AG09309 (cell line): ENCODE data around the gene MZT2B.
"Not testable (repeated sequence)": the region's sequence is repeated elsewhere in the genome, so short reads cannot be mapped to it uniquely, and the experiment has no call there.

Source experiments
- DNase-seq: peaks from one replicate; pipeline ENCODE4 v3.0.0-alpha.2; 2010; ENCODE audit warnings: low read depth
- H3K4me3 ChIP-seq: 2 replicates; pipeline ENCODE4 v1.5.1; 2011; ENCODE audit warnings: mild to moderate bottlenecking, low read depth, low read length, moderate library complexity; ENCODE audit not compliant: control insufficient read depth
- TF ChIP-seq, protein P1 (sequence below): IDR thresholded peaks from 2 replicates; pipeline ENCODE4 v1.5.1; 2011; ENCODE audit warnings: mild to moderate bottlenecking, low read depth, low read length, inconsistent platforms; ENCODE audit not compliant: insufficient read depth, control insufficient read depth; ENCODE audit errors: missing control alignments

The MZT2B gene

GRCh38 chr2:130162968-130163367 is 19.1 kb upstream of the MZT2B start:
- DNase-seq = no peak
- TF ChIP-seq, protein P1, sequence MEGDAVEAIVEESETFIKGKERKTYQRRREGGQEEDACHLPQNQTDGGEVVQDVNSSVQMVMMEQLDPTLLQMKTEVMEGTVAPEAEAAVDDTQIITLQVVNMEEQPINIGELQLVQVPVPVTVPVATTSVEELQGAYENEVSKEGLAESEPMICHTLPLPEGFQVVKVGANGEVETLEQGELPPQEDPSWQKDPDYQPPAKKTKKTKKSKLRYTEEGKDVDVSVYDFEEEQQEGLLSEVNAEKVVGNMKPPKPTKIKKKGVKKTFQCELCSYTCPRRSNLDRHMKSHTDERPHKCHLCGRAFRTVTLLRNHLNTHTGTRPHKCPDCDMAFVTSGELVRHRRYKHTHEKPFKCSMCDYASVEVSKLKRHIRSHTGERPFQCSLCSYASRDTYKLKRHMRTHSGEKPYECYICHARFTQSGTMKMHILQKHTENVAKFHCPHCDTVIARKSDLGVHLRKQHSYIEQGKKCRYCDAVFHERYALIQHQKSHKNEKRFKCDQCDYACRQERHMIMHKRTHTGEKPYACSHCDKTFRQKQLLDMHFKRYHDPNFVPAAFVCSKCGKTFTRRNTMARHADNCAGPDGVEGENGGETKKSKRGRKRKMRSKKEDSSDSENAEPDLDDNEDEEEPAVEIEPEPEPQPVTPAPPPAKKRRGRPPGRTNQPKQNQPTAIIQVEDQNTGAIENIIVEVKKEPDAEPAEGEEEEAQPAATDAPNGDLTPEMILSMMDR = no peak
- H3K4me3 ChIP-seq = no peak overlapping the region

GRCh38 chr2:130165293-130166016 is 16.6 kb upstream of the MZT2B start:
- DNase-seq = no peak
- H3K4me3 ChIP-seq = no peak overlapping the region
- TF ChIP-seq, protein P1 = no peak

GRCh38 chr2:130166611-130167010 is 15.5 kb upstream of the MZT2B start:
- not testable (repeated sequence) for DNase-seq, H3K4me3 ChIP-seq

DNA sequence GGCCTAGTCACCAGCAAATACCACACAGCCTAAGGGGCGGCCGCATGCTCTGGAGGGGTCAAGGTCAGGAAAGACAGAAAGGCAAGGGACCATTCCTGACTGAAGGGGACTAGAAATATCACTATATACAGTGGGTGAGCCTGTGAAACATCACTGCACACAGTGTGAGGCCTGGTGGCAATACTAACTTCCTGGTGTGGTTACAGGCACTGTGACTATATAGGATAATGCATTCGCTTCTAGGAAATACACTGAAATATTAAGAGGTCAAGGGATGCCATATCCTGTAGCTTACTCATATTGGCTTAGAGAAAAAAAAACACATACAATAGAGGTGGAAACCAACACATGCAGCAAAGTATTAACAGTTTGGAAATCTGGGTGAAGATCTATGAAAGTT is 12.9 kb upstream of the MZT2B start:
- H3K4me3 ChIP-seq, DNase-seq: not testable (repeated sequence)

DNA sequence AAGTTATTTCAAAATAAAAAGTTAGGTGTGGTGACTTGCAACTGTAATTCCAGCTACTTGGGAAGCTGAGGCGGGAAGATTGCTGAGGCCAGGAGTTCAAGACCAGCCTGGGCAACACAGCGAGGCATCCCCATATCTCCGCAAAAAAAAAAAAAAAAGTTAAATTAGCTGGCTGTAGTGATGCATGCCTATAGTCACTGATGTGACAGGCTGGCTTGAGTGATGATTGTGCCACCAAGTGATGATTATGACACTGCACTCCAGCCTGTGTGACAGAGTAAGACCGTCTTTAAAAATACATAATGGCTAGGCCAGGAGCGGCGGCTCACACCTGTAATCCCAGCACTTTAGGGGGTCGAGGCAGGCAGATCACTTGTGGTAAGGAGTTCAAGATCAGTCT is 12.2 kb upstream of the MZT2B start:
- H3K4me3 ChIP-seq = no peak overlapping the region
- DNase-seq = no peak
- TF ChIP-seq, protein P1 = no peak

GRCh38 chr2:130174866-130175265 is 7.2 kb upstream of the MZT2B start:
- not testable (repeated sequence) for H3K4me3 ChIP-seq, DNase-seq

DNA sequence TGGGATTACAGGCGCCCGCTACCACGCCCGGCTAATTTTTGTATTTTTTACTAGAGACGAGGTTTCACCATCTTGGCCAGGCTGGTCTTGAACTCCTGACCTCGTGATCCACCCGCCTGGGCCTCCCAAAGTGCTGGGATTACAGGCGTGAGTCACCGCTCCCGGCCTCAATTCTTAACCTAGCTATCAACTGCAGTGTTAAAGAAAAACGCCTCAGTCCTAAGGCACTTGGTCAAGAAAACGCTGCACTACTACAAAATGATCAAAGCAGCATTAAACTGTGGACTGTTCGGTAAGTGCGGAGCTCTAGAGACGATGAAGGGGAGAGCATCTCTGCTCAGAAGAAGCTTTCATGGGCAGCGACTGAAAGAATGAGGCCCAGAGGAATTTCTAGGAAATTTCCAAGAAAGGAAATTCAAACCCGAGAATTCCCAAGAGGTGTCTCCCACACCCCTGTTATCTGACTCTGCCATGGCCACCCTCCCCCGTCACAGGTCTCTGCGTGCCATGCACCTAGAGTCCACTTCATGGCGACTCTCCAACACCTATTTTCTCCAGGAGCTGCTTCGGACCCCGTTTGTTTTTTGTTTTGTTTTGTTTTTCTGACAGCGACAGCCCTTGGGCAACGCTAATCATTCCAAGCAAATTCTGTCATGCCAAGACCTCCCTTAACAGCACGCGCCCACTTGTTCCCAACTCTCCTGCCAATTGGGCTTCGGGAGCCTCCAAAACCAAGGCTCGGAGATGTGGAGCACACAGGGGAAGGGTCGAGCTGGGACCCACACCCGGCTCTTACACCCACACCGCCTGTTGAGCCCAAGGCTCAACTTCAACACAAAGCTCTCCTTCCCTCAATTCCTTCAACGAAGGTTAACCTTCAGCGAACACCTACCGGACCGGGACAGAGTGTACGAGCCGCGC is 1.4 kb upstream of the MZT2B start:
- DNase-seq = not testable (repeated sequence)
- peak overlapping the region; percentile 99 for H3K4me3 ChIP-seq

DNA sequence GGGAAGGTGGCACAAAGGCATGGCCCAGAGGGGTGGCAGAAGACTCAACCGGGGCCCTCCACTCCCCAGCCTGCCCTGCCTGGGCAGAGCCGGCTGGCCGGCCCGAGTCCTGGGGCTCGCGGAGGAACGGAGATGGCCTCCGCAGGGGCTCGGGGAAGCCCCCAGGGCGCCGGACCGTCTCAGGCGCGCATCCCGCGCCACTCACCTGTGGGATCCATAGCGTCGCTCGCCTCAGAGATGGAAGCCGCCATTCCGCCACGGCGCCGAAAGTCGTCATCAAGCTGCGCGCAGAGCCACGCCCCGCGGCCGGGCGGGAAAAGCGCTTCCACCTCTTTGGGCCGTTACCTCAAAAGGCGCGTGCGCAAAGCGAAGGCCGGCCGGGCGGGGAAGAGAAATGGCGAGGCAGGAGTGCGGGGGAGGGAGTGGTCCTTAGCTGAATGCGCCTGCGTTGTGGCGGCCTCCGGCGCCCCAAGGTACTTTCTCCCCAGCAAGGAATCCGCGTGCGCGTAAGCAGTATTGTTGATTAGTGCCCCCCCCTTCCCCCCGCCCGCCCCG is 660 bp upstream of the MZT2B start, which contains the start of gene SMPD4:
Gene SMPD4, minus strand, starts transcription at position 278 of the 555 bp plus-strand sequence. CDS start 5,010 bp downstream, outside the sequence.
- DNase-seq = peak; percentile 67
- H3K4me3 ChIP-seq = peak within 1 kb of the TSS; percentile 99
- TF ChIP-seq, protein P1 = no peak

- DNase-seq = not testable (repeated sequence)
- peak overlapping the region; percentile 56 for H3K4me3 ChIP-seq
Observed at GRCh38 chr2:130182826-130183511, 907 bp downstream of the MZT2B start.
